NCI-H2196 treated with DMSO at 0.1 percent for 48 hours (cell line): ENCODE measurements around the gene PDE8A.
"Not testable (repeated sequence)": the region's sequence is repeated elsewhere in the genome, so short reads cannot be mapped to it uniquely, and the experiment has no call there.

Source experiments
- DNase-seq: peaks from one replicate; lab custom pipeline; 2025; ENCODE audit not compliant: unreplicated experiment; lab: John Stamatoyannopoulos, UW

Gene PDE8A

GRCh38 chr15:85009435-85009834, 27.8 kb downstream of the PDE8A start:
- no peak for DNase-seq

- no peak for DNase-seq
These were observed 28.4 kb downstream of the PDE8A start for GRCh38 chr15:85010071-85010385.

GRCh38 chr15:85010386-85011159, 28.9 kb downstream of the PDE8A start:
- no peak for DNase-seq

- DNase-seq = no peak
These were observed 29.5 kb downstream of the PDE8A start for GRCh38 chr15:85011160-85011571.

GRCh38 chr15:85011724-85012123, 30.1 kb downstream of the PDE8A start:
- DNase-seq = not testable (repeated sequence)

- DNase-seq = no peak
These were observed 32.1 kb downstream of the PDE8A start for GRCh38 chr15:85013785-85014184.

GRCh38 chr15:85014932-85015331, 33.3 kb downstream of the PDE8A start:
- no peak for DNase-seq

- DNase-seq = no peak
These were observed 34.6 kb downstream of the PDE8A start for GRCh38 chr15:85016275-85016674.

- no peak for DNase-seq
These were observed 38.3 kb downstream of the PDE8A start for GRCh38 chr15:85019815-85020590.

GRCh38 chr15:85021409-85021808, 39.8 kb downstream of the PDE8A start:
- DNase-seq = no peak

- DNase-seq = no peak
These were observed 41.3 kb downstream of the PDE8A start for GRCh38 chr15:85022860-85023403.

- no peak for DNase-seq
These were observed 42.3 kb downstream of the PDE8A start for GRCh38 chr15:85024003-85024402.

GRCh38 chr15:85024509-85025336, 43.1 kb downstream of the PDE8A start:
- DNase-seq = no peak

GRCh38 chr15:85025516-85026251, 44.0 kb downstream of the PDE8A start:
- DNase-seq = no peak

GRCh38 chr15:85026304-85027032, 44.8 kb downstream of the PDE8A start:
- no peak for DNase-seq

- no peak for DNase-seq
These were observed 45.4 kb downstream of the PDE8A start for GRCh38 chr15:85027033-85027380.

- no peak for DNase-seq
These were observed 45.8 kb downstream of the PDE8A start for GRCh38 chr15:85027421-85027820.

GRCh38 chr15:85028416-85028815, 46.8 kb downstream of the PDE8A start:
- no peak for DNase-seq

GRCh38 chr15:85029221-85029620, 47.6 kb downstream of the PDE8A start:
- DNase-seq = no peak

- DNase-seq = no peak
These were observed 48.8 kb downstream of the PDE8A start for GRCh38 chr15:85030301-85030929.
